CD4-positive, alpha-beta T cell (primary cell): ENCODE data around the gene WDR3. TPM values are rescaled to one million over a fixed set of nuclear protein-coding genes. Genes with fewer than 3 reads are reported as not detected.

Source experiments
- ATAC-seq: fragments of 200-7000 bp; cut with Tn5 transposase; one replicate; pipeline ENCODE4 v1.10.0; 2022; ENCODE audit warnings: mild to moderate bottlenecking; ENCODE audit not compliant: poor library complexity
- CTCF ChIA-PET: fragments of 350-600 bp; sonication (Branson Sonifier 250); formaldehyde crosslinking; loops from one replicate; lab custom pipeline; 2021; ENCODE audit warnings: antibody characterized with exemption, inconsistent platforms; lab: Charles Lee
- POLR2A ChIA-PET: fragments of 350-600 bp; sonication (Branson Sonifier 250); formaldehyde crosslinking; loops from one replicate; lab custom pipeline; 2021; ENCODE audit warnings: antibody characterized with exemption, inconsistent platforms; lab: Charles Lee
- DNase-seq, 14 experiments: peaks; one replicate each; pipeline ENCODE4 v3.0.0-alpha.2; 2013 to 2020; ENCODE audit warnings: mixed read lengths in 2 of 14
- H3K27ac ChIP-seq, 2 donors: one replicate each; pipeline versions ENCODE4 v1.5.1 to v1.7.0; 2013; ENCODE audit warnings: low read length in 2 of 2, low read depth in 1 of 2, mild to moderate bottlenecking in 1 of 2
- H3K27me3 ChIP-seq, 2 experiments: 1 replicate in 1 of 2; 2 replicates in 1 of 2; pipeline versions ENCODE4 v1.6.1 to v1.7.0; 2013; ENCODE audit warnings: low read length in 2 of 2, control low read depth in 1 of 2, mild to moderate bottlenecking in 1 of 2, moderate library complexity in 1 of 2; ENCODE audit not compliant: insufficient read depth in 2 of 2, control insufficient read depth in 1 of 2
- H3K36me3 ChIP-seq: one replicate; pipeline ENCODE4 v1.6.1; 2013; ENCODE audit warnings: low read length, control low read depth; ENCODE audit not compliant: insufficient read depth
- H3K4me1 ChIP-seq: one replicate; pipeline ENCODE4 v1.6.1; 2013; ENCODE audit warnings: low read length, control low read depth; ENCODE audit not compliant: insufficient read depth
- H3K4me3 ChIP-seq: one replicate; pipeline ENCODE4 v1.5.1; 2013; ENCODE audit warnings: mild to moderate bottlenecking, low read length, moderate library complexity
- H3K9me3 ChIP-seq, 2 experiments: 1 replicate in 1 of 2; 2 replicates in 1 of 2; pipeline versions ENCODE4 v1.6.1 to v1.7.0; 2013; ENCODE audit warnings: low read length in 2 of 2, mild to moderate bottlenecking in 2 of 2, control low read depth in 1 of 2, moderate library complexity in 1 of 2; ENCODE audit not compliant: control insufficient read depth in 1 of 2, insufficient read depth in 1 of 2
- H3K27ac Mint-ChIP-seq: one replicate; pipeline ENCODE4 v1.8.0; 2020; ENCODE audit warnings: mixed read lengths
- H3K27me3 Mint-ChIP-seq: one replicate; pipeline ENCODE4 v1.8.0; 2021; ENCODE audit warnings: mixed read lengths
- H3K36me3 Mint-ChIP-seq: one replicate; pipeline ENCODE4 v1.8.0; 2021; ENCODE audit warnings: low read depth, mixed read lengths
- H3K4me1 Mint-ChIP-seq: one replicate; pipeline ENCODE4 v1.8.0; 2021; ENCODE audit warnings: low read depth, mixed read lengths
- H3K4me3 Mint-ChIP-seq: one replicate; pipeline ENCODE4 v1.8.0; 2020; ENCODE audit warnings: mild to moderate bottlenecking, mixed read lengths
- H3K9me3 Mint-ChIP-seq: one replicate; pipeline ENCODE4 v1.8.0; 2020; ENCODE audit warnings: mixed read lengths
- CTCF ChIP-seq: fragments of 200-600 bp; IDR thresholded peaks from one replicate; pipeline ENCODE4 v1.8.0; 2022; ENCODE audit warnings: antibody characterized with exemption, mild to moderate bottlenecking
- intact Hi-C, 2 experiments: fragments of 100-400 bp; cut with DNase I in 1 of 2; cut with micrococcal nuclease in 1 of 2; formaldehyde crosslinking; loops; one replicate each; pipeline versions ENCODE4 v1.15.1 to v1.9.0; 2023 to 2025; cut with DNase I, micrococcal nuclease
- polyA plus RNA-seq, 2 donors: library from polyadenylated mRNA; unstranded; fragments of 120-200 nt; gene quantifications; one replicate each; pipeline ENCODE4 v1.2.1, GENCODE V29; 2013
- total RNA-seq, 174 experiments: library from RNA in 2 of 174; stranded (reverse) in 2 of 174; gene quantifications; one replicate each; pipeline ENCODE4 v1.2.3 and lab custom pipeline; 2021 to 2026

The WDR3 gene
- 1 to 10 TPM; 5.8 to 7.5 TPM for total RNA-seq
- polyA plus RNA-seq (2013, experiment 1 of 2) = 14.7 TPM
- polyA plus RNA-seq (2013, experiment 2 of 2) = 15.5 TPM
- total RNA-seq (lab: John Stamatoyannopoulos, UW) = 25.1 to 388 (median 78.4) reads per million in 172 experiments

GRCh38 chr1:117929343-117930172, at the start of gene WDR3, which contains the start of gene GDAP2:
WDR3 (plus strand) TSS chr1:117929739; CDS start chr1:117933320, 3,581 bp downstream.
GDAP2 (minus strand) TSS chr1:117929621; CDS start chr1:117920357, 9,264 bp downstream.
- Histone ChIP-seq H3K9me3 (no peaks in the 10 kb centered on the region), H3K4me1 (peaks cover 21% of the 10 kb centered on the region), H3K27ac (peak within 1 kb of the TSS; percentile 83 to 90), H3K36me3 (peaks cover 14% of the 10 kb centered on the region), H3K4me3 (peak within 1 kb of the TSS; percentile 89), H3K27me3 (no peaks in the 10 kb centered on the region)
- Mint-ChIP-seq H3K36me3 (peaks cover 46% of the 10 kb centered on the region), H3K4me3 (peak within 1 kb of the TSS; percentile 96), H3K27me3 (no peaks in the 10 kb centered on the region), H3K27ac (peak within 1 kb of the TSS; percentile 92), H3K9me3 (no peaks in the 10 kb centered on the region), H3K4me1 (peaks cover 78% of the 10 kb centered on the region)
- DNase-seq (peak; percentile 87 to 98 (median 94)), ATAC-seq (peak; percentile 94)
- ChIA-PET CTCF (no interaction called here), POLR2A (interaction anchor here (0.7 to 2.1 kb wide), 5 partner anchors 10 to 869 kb away, joined by 3 to 9 read pairs (median 3); partner anchors contain the start of gene TTF2)
- intact Hi-C loops = loop anchor here in 1 of 2 experiments (2.0 to 5.0 kb wide), 3 partner anchors 325 to 1208 kb away; partner anchors contain the start of gene MAN1A2
- TF ChIP-seq CTCF = no peak

- ChIA-PET CTCF (no interaction called here), POLR2A (no interaction called here)
- intact Hi-C loops = no loop called here
- Mint-ChIP-seq H3K4me1 (no peaks in the 10 kb centered on the region), H3K9me3 (no peaks in the 10 kb centered on the region), H3K27me3 (no peaks in the 10 kb centered on the region), H3K27ac (no peak overlapping the region), H3K36me3 (peaks cover 60% of the 10 kb centered on the region), H3K4me3 (no peak overlapping the region)
- H3K4me3 ChIP-seq = no peak overlapping the region
- ATAC-seq = no peak
- H3K9me3 ChIP-seq = no peaks in the 10 kb centered on the region
- H3K27me3 ChIP-seq = no peaks in the 10 kb centered on the region
- no peak overlapping the region for H3K27ac ChIP-seq
- peaks cover 50% of the 10 kb centered on the region for H3K36me3 ChIP-seq
- TF ChIP-seq CTCF = no peak
- no peaks in the 10 kb centered on the region for H3K4me1 ChIP-seq
- no peak for DNase-seq
Measured at GRCh38 chr1:117883616-117884015, 45.9 kb upstream of the WDR3 start.

GRCh38 chr1:117886101-117886795, 43.3 kb upstream of the WDR3 start:
- ATAC-seq (no peak), DNase-seq (no peak)
- H3K27ac Mint-ChIP-seq = no peak overlapping the region
- no peaks in the 10 kb centered on the region for H3K9me3 Mint-ChIP-seq
- peaks cover 24% of the 10 kb centered on the region for H3K36me3 ChIP-seq
- intact Hi-C loops = no loop called here
- no peaks in the 10 kb centered on the region for H3K9me3 ChIP-seq
- TF ChIP-seq CTCF = no peak
- no peaks in the 10 kb centered on the region for H3K27me3 Mint-ChIP-seq
- H3K36me3 Mint-ChIP-seq = peaks cover 81% of the 10 kb centered on the region
- H3K27ac ChIP-seq = no peak overlapping the region
- CTCF ChIA-PET = no interaction called here
- H3K4me3 ChIP-seq = no peak overlapping the region
- H3K4me1 Mint-ChIP-seq = no peaks in the 10 kb centered on the region
- no peaks in the 10 kb centered on the region for H3K27me3 ChIP-seq
- POLR2A ChIA-PET = no interaction called here
- H3K4me3 Mint-ChIP-seq = no peak overlapping the region
- no peaks in the 10 kb centered on the region for H3K4me1 ChIP-seq
